ENCODE data around the gene CFAP161.

The CFAP161 gene

GRCh38 chr15:81133782-81134461, at the start of gene CFAP161:
TSS of gene CFAP161 (plus strand) at chr15:81134270. CDS start at chr15:81134330, 60 bp downstream.
- peak in 1 of 2 experiments; percentile 36 for DNase-seq

- DNase-seq: no peak
Measured at GRCh38 chr15:81084716-81085115, 49.4 kb upstream of the CFAP161 start.

- no peak for DNase-seq
Measured at GRCh38 chr15:81085213-81085612, 48.9 kb upstream of the CFAP161 start.

GRCh38 chr15:81085898-81086297, 48.2 kb upstream of the CFAP161 start:
- DNase-seq: no peak

GRCh38 chr15:81087066-81087465, 47.0 kb upstream of the CFAP161 start:
- DNase-seq: no peak

GRCh38 chr15:81087694-81088093, 46.4 kb upstream of the CFAP161 start:
- DNase-seq: no peak

GRCh38 chr15:81088470-81089013, 45.5 kb upstream of the CFAP161 start:
- no peak for DNase-seq

GRCh38 chr15:81091889-81092558, 42.0 kb upstream of the CFAP161 start:
- no peak for DNase-seq

GRCh38 chr15:81092559-81092902, 41.5 kb upstream of the CFAP161 start:
- no peak for DNase-seq

GRCh38 chr15:81093961-81094360, 40.1 kb upstream of the CFAP161 start:
- no peak for DNase-seq

GRCh38 chr15:81095690-81096365, 38.2 kb upstream of the CFAP161 start:
- no peak for DNase-seq

- no peak for DNase-seq
Measured at GRCh38 chr15:81096398-81096797, 37.7 kb upstream of the CFAP161 start.

- no peak for DNase-seq
Measured at GRCh38 chr15:81097116-81097889, 36.8 kb upstream of the CFAP161 start.

- no peak for DNase-seq
Measured at GRCh38 chr15:81097890-81098280, 36.2 kb upstream of the CFAP161 start.

GRCh38 chr15:81098349-81098748, 35.7 kb upstream of the CFAP161 start:
- DNase-seq: no peak

- DNase-seq: no peak
Measured at GRCh38 chr15:81098861-81099651, 35.0 kb upstream of the CFAP161 start.

- DNase-seq: no peak
Measured at GRCh38 chr15:81101894-81102815, 31.9 kb upstream of the CFAP161 start.

- DNase-seq: no peak
Measured at GRCh38 chr15:81103857-81104256, 30.2 kb upstream of the CFAP161 start.

GRCh38 chr15:81105545-81105944, 28.5 kb upstream of the CFAP161 start:
- DNase-seq: no peak

- peak in 1 of 2 experiments; percentile 46 for DNase-seq
Measured at GRCh38 chr15:81106560-81106959, 27.5 kb upstream of the CFAP161 start.

- DNase-seq: no peak
Measured at GRCh38 chr15:81107889-81108288, 26.2 kb upstream of the CFAP161 start.

All from cerebellar nuclear complex (tissue), 1 donor.